Caco-2 (cell line): Measurements from ENCODE around the gene NRXN3. TPM values are rescaled to one million over a fixed set of nuclear protein-coding genes. Genes with fewer than 3 reads are reported as not detected.

Source experiments
- BruUV-seq: library from RNA; stranded (reverse); fragments of 400-500 nt; replicated peaks from 2 replicates; lab custom pipeline; 2021; lab: Mats Ljungman, UMichigan
- CTCF ChIA-PET: fragments of 300-600 bp; sonication (Branson Sonifier 250); formaldehyde crosslinking; loops from one replicate; lab custom pipeline; 2022; ENCODE audit warnings: antibody characterized with exemption; lab: Charles Lee
- POLR2A ChIA-PET: fragments of 300-600 bp; sonication (Branson Sonifier 250); formaldehyde crosslinking; loops from one replicate; lab custom pipeline; 2022; ENCODE audit warnings: antibody characterized with exemption; lab: Charles Lee
- DNase-seq, 2 experiments: peaks; one replicate each; pipeline versions ENCODE4 v3.0.0 to v3.0.0-alpha.2; 2020 to 2022
- H3K27me3 ChIP-seq: replicated peaks from 2 replicates; pipeline ENCODE4 v1.6.0; 2011; ENCODE audit warnings: low read length; ENCODE audit not compliant: control insufficient read depth, insufficient read depth
- H3K36me3 ChIP-seq: 2 replicates; pipeline ENCODE4 v1.5.1; 2011; ENCODE audit warnings: low read length; ENCODE audit not compliant: control insufficient read depth, insufficient read depth
- H3K4me1 ChIP-seq: fragments of 250-450 bp; sonication (Bioruptor Pico); 2 replicates; pipeline ENCODE4 v1.5.1; 2020; ENCODE audit warnings: mild to moderate bottlenecking
- H3K4me3 ChIP-seq: 2 replicates; pipeline ENCODE4 v1.5.1; 2011; ENCODE audit warnings: low read depth, mild to moderate bottlenecking, control low read depth, low read length
- H3K9me3 ChIP-seq: fragments of 250-450 bp; sonication (Bioruptor Pico); 2 replicates; pipeline ENCODE4 v1.5.1; 2020; ENCODE audit warnings: mild to moderate bottlenecking, moderate library complexity
- H3K27ac Mint-ChIP-seq: one replicate; pipeline ENCODE4 v1.8.0; 2022; ENCODE audit warnings: mixed read lengths; ENCODE audit not compliant: unreplicated experiment
- H3K27me3 Mint-ChIP-seq: one replicate; pipeline ENCODE4 v1.8.0; 2022; ENCODE audit warnings: mixed read lengths; ENCODE audit not compliant: insufficient read depth, unreplicated experiment
- H3K36me3 Mint-ChIP-seq: one replicate; pipeline ENCODE4 v1.8.0; 2022; ENCODE audit warnings: mild to moderate bottlenecking, mixed read lengths; ENCODE audit not compliant: insufficient read depth, unreplicated experiment
- H3K4me1 Mint-ChIP-seq: one replicate; pipeline ENCODE4 v1.8.0; 2022; ENCODE audit warnings: low read depth, mixed read lengths; ENCODE audit not compliant: unreplicated experiment
- H3K4me3 Mint-ChIP-seq: one replicate; pipeline ENCODE4 v1.8.0; 2022; ENCODE audit warnings: mild to moderate bottlenecking, moderate library complexity, mixed read lengths; ENCODE audit not compliant: unreplicated experiment
- H3K9me3 Mint-ChIP-seq: one replicate; pipeline ENCODE4 v1.8.0; 2022; ENCODE audit warnings: mixed read lengths; ENCODE audit not compliant: unreplicated experiment
- intact Hi-C: fragments of 100-400 bp; cut with micrococcal nuclease; formaldehyde crosslinking; loops from one replicate; pipeline ENCODE4 v1.10.0; 2022; ENCODE audit not compliant: unreplicated experiment
- total RNA-seq: library from RNA; stranded (reverse); gene quantifications from 2 replicates; pipeline ENCODE4 v1.2.3, GENCODE V29; 2022
- TF ChIP-seq, protein P1 (sequence below), 2 experiments: fragments of 200-600 bp in 1 of 2; IDR thresholded peaks; 1 replicate in 1 of 2; 2 replicates in 1 of 2; pipeline versions ENCODE4 v1.5.1 to v1.8.0; 2011 to 2022; ENCODE audit warnings: antibody characterized with exemption in 1 of 2, control low read depth in 1 of 2, inconsistent platforms in 1 of 2, low read depth in 1 of 2, low read length in 1 of 2, mild to moderate bottlenecking in 1 of 2, moderate library complexity in 1 of 2; ENCODE audit not compliant: insufficient read depth in 1 of 2, severe bottlenecking in 1 of 2, unreplicated experiment in 1 of 2

NRXN3 gene
- total RNA-seq, 1 experiment from 2014 or later, result 12.4 TPM

DNA sequence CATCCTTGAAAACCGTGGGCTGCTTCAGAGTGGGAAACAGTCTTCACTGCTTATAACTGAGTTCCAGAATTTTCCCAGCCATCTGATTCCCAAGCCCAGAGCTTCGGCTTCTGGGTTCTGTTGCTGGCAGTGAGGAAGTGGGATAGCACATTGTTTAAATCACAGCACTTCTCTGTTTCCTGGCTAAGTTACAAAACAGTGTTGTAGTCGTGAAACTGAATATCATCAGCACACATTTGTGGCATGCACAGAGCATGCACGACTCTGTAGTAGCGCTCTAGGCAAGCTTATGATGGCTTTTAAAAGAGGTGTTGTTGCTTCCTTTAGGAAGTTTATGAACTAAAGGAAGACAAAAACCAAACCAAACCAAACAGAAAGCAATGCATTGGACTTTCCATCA is 1005.5 kb downstream of the NRXN3 start:
- H3K9me3 ChIP-seq, result no peaks in the 10 kb centered on the region
- no peak overlapping the region for H3K27ac Mint-ChIP-seq
- H3K4me3 Mint-ChIP-seq, result no peak overlapping the region
- intact Hi-C loops, result no loop called here
- no peaks in the 10 kb centered on the region for H3K27me3 ChIP-seq
- no peaks in the 10 kb centered on the region for H3K4me1 ChIP-seq
- no peaks in the 10 kb centered on the region for H3K9me3 Mint-ChIP-seq
- no peaks in the 10 kb centered on the region for H3K4me1 Mint-ChIP-seq
- no TSS peak for BruUV-seq
- TF ChIP-seq, protein P1, sequence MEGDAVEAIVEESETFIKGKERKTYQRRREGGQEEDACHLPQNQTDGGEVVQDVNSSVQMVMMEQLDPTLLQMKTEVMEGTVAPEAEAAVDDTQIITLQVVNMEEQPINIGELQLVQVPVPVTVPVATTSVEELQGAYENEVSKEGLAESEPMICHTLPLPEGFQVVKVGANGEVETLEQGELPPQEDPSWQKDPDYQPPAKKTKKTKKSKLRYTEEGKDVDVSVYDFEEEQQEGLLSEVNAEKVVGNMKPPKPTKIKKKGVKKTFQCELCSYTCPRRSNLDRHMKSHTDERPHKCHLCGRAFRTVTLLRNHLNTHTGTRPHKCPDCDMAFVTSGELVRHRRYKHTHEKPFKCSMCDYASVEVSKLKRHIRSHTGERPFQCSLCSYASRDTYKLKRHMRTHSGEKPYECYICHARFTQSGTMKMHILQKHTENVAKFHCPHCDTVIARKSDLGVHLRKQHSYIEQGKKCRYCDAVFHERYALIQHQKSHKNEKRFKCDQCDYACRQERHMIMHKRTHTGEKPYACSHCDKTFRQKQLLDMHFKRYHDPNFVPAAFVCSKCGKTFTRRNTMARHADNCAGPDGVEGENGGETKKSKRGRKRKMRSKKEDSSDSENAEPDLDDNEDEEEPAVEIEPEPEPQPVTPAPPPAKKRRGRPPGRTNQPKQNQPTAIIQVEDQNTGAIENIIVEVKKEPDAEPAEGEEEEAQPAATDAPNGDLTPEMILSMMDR (IDR thresholded peaks at IDR 0.05; ENCODE audit: insufficient read depth in 1 of 2, low read depth in 1 of 2, low read length in 1 of 2, severe bottlenecking in 1 of 2, unreplicated experiment in 1 of 2), result no peak
- H3K36me3 Mint-ChIP-seq, result no peaks in the 10 kb centered on the region
- ChIA-PET CTCF (no interaction called here), POLR2A (no interaction called here)
- no peak overlapping the region for H3K4me3 ChIP-seq
- peaks cover 22% of the 10 kb centered on the region for H3K27me3 Mint-ChIP-seq
- H3K36me3 ChIP-seq, result no peaks in the 10 kb centered on the region
- DNase-seq, result no peak

DNA sequence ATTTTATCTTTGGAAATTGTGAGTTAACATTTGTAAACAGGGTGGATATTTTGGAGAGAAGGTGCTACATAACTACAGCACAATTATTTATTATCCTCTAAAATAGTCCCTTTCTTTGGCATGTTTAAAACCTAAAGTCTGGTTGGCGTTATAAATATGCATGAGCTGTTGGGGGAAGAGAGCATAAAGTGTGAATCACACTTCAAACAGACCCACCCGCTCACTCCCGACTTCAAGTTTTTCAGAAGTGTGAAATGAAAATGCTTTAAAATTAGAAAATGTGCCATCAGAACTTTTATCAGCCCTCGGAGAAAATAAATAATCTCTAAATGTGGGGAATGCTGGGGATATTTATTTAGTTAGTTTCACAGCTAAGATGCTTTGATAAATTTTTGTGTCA is 1006.9 kb downstream of the NRXN3 start:
- Mint-ChIP-seq H3K9me3 (no peaks in the 10 kb centered on the region), H3K27ac (no peak overlapping the region), H3K36me3 (no peaks in the 10 kb centered on the region), H3K4me3 (no peak overlapping the region), H3K4me1 (no peaks in the 10 kb centered on the region), H3K27me3 (peaks cover 17% of the 10 kb centered on the region)
- ChIA-PET CTCF (no interaction called here), POLR2A (no interaction called here)
- no TSS peak for BruUV-seq
- DNase-seq, result no peak
- H3K4me3 ChIP-seq, result no peak overlapping the region
- TF ChIP-seq, protein P1 (IDR thresholded peaks at IDR 0.05; ENCODE audit: insufficient read depth in 1 of 2, low read depth in 1 of 2, low read length in 1 of 2, severe bottlenecking in 1 of 2, unreplicated experiment in 1 of 2), result no peak
- no peaks in the 10 kb centered on the region for H3K36me3 ChIP-seq
- no peaks in the 10 kb centered on the region for H3K9me3 ChIP-seq
- H3K27me3 ChIP-seq, result no peaks in the 10 kb centered on the region
- no peaks in the 10 kb centered on the region for H3K4me1 ChIP-seq
- intact Hi-C loops, result no loop called here

DNA sequence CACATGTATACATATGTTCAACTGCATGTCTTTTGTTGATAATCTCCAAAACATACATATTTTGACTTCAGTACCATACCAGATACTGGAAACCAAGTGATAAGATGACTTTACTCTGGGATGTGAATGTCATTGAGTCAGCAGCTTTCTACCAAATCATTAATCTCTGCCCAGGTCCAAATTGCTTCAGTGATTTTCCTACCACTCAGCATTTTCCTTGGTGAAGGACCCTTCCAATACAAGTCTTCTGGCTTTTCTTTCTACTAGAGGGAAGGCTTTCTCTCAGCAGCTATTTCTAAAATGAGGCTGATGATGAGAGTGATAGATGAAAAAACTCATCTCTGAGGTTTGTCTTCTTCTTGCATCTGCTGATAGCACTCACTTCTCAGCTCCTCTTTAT is 1008.5 kb downstream of the NRXN3 start:
- ChIA-PET CTCF (no interaction called here), POLR2A (no interaction called here)
- no peaks in the 10 kb centered on the region for H3K9me3 ChIP-seq
- H3K4me3 ChIP-seq, result no peak overlapping the region
- Mint-ChIP-seq H3K9me3 (no peaks in the 10 kb centered on the region), H3K27me3 (peaks cover 17% of the 10 kb centered on the region), H3K27ac (no peak overlapping the region), H3K4me3 (no peak overlapping the region), H3K4me1 (no peaks in the 10 kb centered on the region), H3K36me3 (no peaks in the 10 kb centered on the region)
- H3K36me3 ChIP-seq, result no peaks in the 10 kb centered on the region
- TF ChIP-seq, protein P1 (IDR thresholded peaks at IDR 0.05; ENCODE audit: insufficient read depth in 1 of 2, low read depth in 1 of 2, low read length in 1 of 2, severe bottlenecking in 1 of 2, unreplicated experiment in 1 of 2), result no peak
- no peak for DNase-seq
- BruUV-seq, result no TSS peak
- H3K27me3 ChIP-seq, result no peaks in the 10 kb centered on the region
- intact Hi-C loops, result no loop called here
- H3K4me1 ChIP-seq, result no peaks in the 10 kb centered on the region
